HepG2 (cell line): ENCODE measurements around the gene BTN1A1. TPM values are rescaled to one million over a fixed set of nuclear protein-coding genes. Genes with fewer than 3 reads are reported as not detected.
A peak's percentile ranks its signal among the peaks of the same experiment; 100 is the strongest.

Experiments
- CREM ChIP-seq, 2 experiments: sonication (generic) in 1 of 2; formaldehyde crosslinking in 1 of 2; IDR thresholded peaks; 2 replicates each; pipeline versions ENCODE4 v1.4.0 to v1.6.1; 2016 to 2020; ENCODE audit warnings: antibody characterized with exemption in 1 of 2, mild to moderate bottlenecking in 1 of 2, missing genetic modification reagents in 1 of 2
- GATA4 ChIP-seq: sonication (generic); IDR thresholded peaks from 2 replicates; pipeline ENCODE4 v1.6.1; 2016; ENCODE audit warnings: antibody characterized with exemption, low read depth, borderline replicate concordance
- HMG20A ChIP-seq: IDR thresholded peaks from 2 replicates; pipeline ENCODE4 v1.6.1; 2016; ENCODE audit warnings: borderline replicate concordance
- MEIS2 ChIP-seq: sonication (generic); formaldehyde crosslinking; IDR thresholded peaks from 2 replicates; pipeline ENCODE4 v1.9.0; 2021; ENCODE audit warnings: mild to moderate bottlenecking, missing genetic modification reagents
- MXD4 ChIP-seq: IDR thresholded peaks from 2 replicates; pipeline ENCODE4 v1.6.1; 2016; ENCODE audit warnings: mild to moderate bottlenecking, missing biosample characterization, missing genetic modification reagents
- NFYC ChIP-seq: IDR thresholded peaks from 2 replicates; pipeline ENCODE4 v1.6.1; 2016; ENCODE audit warnings: missing genetic modification reagents, missing compliant biosample characterization
- NR2F6 ChIP-seq, 2 experiments: IDR thresholded peaks; 2 replicates each; pipeline ENCODE4 v1.6.1; 2016; ENCODE audit warnings: antibody characterized with exemption in 1 of 2, mild to moderate bottlenecking in 1 of 2
- PAWR ChIP-seq: sonication (generic); formaldehyde crosslinking; IDR thresholded peaks from 2 replicates; pipeline ENCODE4 v1.4.0; 2020; ENCODE audit warnings: missing genetic modification reagents, mild to moderate bottlenecking, borderline replicate concordance
- POLR2A ChIP-seq, 2 experiments: IDR thresholded peaks; 2 replicates each; pipeline ENCODE4 v1.6.1; 2011; ENCODE audit warnings: low read depth in 2 of 2, low read length in 2 of 2, mild to moderate bottlenecking in 1 of 2, moderate library complexity in 1 of 2; ENCODE audit not compliant: insufficient read depth in 1 of 2
- RBM22 ChIP-seq: fragments of 200-400 bp; formaldehyde crosslinking; optimal IDR thresholded peaks from 2 replicates; pipeline ENCODE3; 2017; ENCODE audit warnings: mild to moderate bottlenecking, low read length, moderate library complexity
- REL ChIP-seq: sonication (generic); formaldehyde crosslinking; conservative IDR thresholded peaks from 2 replicates; pipeline ENCODE4 v1.8.0; 2022; ENCODE audit warnings: mild to moderate bottlenecking, missing genetic modification reagents, moderate library complexity
- RFX3 ChIP-seq: IDR thresholded peaks from 2 replicates; pipeline ENCODE4 v1.6.1; 2016; ENCODE audit warnings: missing biosample characterization, missing genetic modification reagents
- RFX5 ChIP-seq: IDR thresholded peaks from 2 replicates; pipeline ENCODE4 v1.6.1; 2011; ENCODE audit warnings: low read depth, low read length, improper control_type of control experiment
- RFXAP ChIP-seq: sonication (generic); formaldehyde crosslinking; IDR thresholded peaks from 2 replicates; pipeline ENCODE4 v1.4.0; 2020; ENCODE audit warnings: missing genetic modification reagents, borderline replicate concordance
- SNAI1 ChIP-seq: sonication (generic); formaldehyde crosslinking; IDR thresholded peaks from 2 replicates; pipeline ENCODE4 v1.5.0; 2020; ENCODE audit warnings: mild to moderate bottlenecking, missing genetic modification reagents, borderline replicate concordance
- SOX5 ChIP-seq: IDR thresholded peaks from 2 replicates; pipeline ENCODE4 v1.6.1; 2016; ENCODE audit warnings: borderline replicate concordance
- STAG1 ChIP-seq: sonication (generic); formaldehyde crosslinking; IDR thresholded peaks from 2 replicates; pipeline ENCODE4 v1.4.0; 2020; ENCODE audit warnings: missing genetic modification reagents
- TOE1 ChIP-seq: sonication (generic); formaldehyde crosslinking; IDR thresholded peaks from 2 replicates; pipeline ENCODE4 v1.4.0; 2020; ENCODE audit warnings: mild to moderate bottlenecking, missing genetic modification reagents
- ZBTB7B ChIP-seq: sonication (generic); formaldehyde crosslinking; IDR thresholded peaks from 2 replicates; pipeline ENCODE4 v1.4.0; 2020; ENCODE audit warnings: missing genetic modification reagents
- ZFYVE20 ChIP-seq: sonication (generic); formaldehyde crosslinking; IDR thresholded peaks from 2 replicates; pipeline ENCODE4 v1.8.0; 2023; ENCODE audit warnings: low read depth, mild to moderate bottlenecking, moderate library complexity, missing genetic modification reagents, borderline replicate concordance
- ZNF569 ChIP-seq: sonication (generic); formaldehyde crosslinking; IDR thresholded peaks from 2 replicates; pipeline ENCODE4 v1.5.0; 2020; ENCODE audit warnings: mild to moderate bottlenecking, missing genetic modification reagents, moderate library complexity, borderline replicate concordance
- polyA plus RNA-seq, 8 experiments: library from polyadenylated mRNA; depleted of rRNA in 3 of 8; stranded (reverse) in 7 of 8; unstranded in 1 of 8; fragments of >200 nt; fragmentation: Illumina TruSeq in 4 of 8; extraction: Trizol in 4 of 8; gene quantifications; 2 replicates each; pipeline versions ENCODE4 v1.2.1 to v1.2.3, GENCODE V29; 2011 to 2016; ENCODE audit warnings: low read depth in 4 of 8, missing spikeins in 1 of 8, mixed read lengths in 1 of 8; ENCODE audit not compliant: insufficient read depth in 1 of 8
- total RNA-seq, 5 experiments: library from RNA; depleted of rRNA; stranded (reverse); fragments of >200 nt; fragmentation: Illumina TruSeq; extraction: Trizol; gene quantifications; 2 replicates each; pipeline ENCODE4 v1.2.3, GENCODE V29; 2016; ENCODE audit warnings: low read depth in 1 of 5
- TF ChIP-seq, protein P1 (sequence below): sonication (generic); formaldehyde crosslinking; IDR thresholded peaks from 2 replicates; pipeline ENCODE4 v1.9.0; 2021; ENCODE audit warnings: missing genetic modification reagents, borderline replicate concordance
- TF ChIP-seq, protein P2 (sequence below): sonication (generic); formaldehyde crosslinking; IDR thresholded peaks from 2 replicates; pipeline ENCODE4 v1.4.0; 2020; ENCODE audit warnings: missing genetic modification reagents
- TF ChIP-seq, protein P3 (sequence below): sonication (generic); formaldehyde crosslinking; IDR thresholded peaks from 2 replicates; pipeline ENCODE4 v1.4.0; 2020; ENCODE audit warnings: mild to moderate bottlenecking, missing genetic modification reagents
- TF ChIP-seq, protein P4 (sequence below): sonication (generic); formaldehyde crosslinking; IDR thresholded peaks from 2 replicates; pipeline ENCODE4 v1.4.0; 2020; ENCODE audit warnings: mild to moderate bottlenecking, low read depth, missing genetic modification reagents

Gene BTN1A1
- total and polyA plus RNA-seq, 2 of the 13 experiments (the other 11 are each of a cell fraction or from before 2014, with no cell fraction given) = 0.04 TPM; not detected in 1

DNA sequence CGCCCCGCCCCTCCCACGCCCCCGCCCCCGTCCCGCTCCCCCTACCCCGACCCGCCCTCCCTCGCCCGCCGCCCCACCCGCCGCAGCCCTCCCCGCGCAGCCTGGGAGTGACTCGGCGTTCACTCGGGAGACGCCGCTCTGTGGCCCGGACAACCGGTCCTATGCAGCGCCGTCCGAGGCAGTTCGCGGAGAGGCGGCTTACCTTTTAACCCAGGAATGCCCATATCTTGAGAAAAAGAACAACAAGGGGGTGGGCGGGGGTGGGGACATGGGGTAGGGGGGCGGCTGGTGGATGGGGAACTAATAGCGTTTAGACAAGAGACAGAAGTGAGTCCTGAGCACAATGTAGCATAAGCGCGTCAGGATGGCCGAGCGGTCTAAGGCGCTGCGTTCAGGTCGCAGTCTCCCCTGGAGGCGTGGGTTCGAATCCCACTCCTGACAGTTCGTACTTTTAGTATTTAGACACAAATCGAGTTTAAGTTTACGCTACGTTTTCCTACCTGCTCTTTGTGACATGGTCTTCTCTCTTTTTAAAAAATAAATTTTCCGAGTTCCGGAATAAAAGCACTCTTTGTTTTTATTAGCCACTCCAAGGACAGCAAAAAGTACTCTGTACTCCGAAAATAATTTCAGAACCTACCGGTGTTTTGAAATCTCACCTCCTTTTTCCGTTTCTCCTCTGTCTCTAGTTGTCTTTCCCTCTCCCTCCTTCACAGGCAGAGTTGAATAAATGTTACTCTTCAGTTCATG, 20.9 kb downstream of the BTN1A1 start (continued):
- TF ChIP-seq, protein P1, sequence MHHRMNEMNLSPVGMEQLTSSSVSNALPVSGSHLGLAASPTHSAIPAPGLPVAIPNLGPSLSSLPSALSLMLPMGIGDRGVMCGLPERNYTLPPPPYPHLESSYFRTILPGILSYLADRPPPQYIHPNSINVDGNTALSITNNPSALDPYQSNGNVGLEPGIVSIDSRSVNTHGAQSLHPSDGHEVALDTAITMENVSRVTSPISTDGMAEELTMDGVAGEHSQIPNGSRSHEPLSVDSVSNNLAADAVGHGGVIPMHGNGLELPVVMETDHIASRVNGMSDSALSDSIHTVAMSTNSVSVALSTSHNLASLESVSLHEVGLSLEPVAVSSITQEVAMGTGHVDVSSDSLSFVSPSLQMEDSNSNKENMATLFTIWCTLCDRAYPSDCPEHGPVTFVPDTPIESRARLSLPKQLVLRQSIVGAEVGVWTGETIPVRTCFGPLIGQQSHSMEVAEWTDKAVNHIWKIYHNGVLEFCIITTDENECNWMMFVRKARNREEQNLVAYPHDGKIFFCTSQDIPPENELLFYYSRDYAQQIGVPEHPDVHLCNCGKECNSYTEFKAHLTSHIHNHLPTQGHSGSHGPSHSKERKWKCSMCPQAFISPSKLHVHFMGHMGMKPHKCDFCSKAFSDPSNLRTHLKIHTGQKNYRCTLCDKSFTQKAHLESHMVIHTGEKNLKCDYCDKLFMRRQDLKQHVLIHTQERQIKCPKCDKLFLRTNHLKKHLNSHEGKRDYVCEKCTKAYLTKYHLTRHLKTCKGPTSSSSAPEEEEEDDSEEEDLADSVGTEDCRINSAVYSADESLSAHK (CRISPR knock-in tag) = 0 out of 2 replicates have a peak, but pooled peaks have one; percentile 39
- TF ChIP-seq STAG1 (CRISPR knock-in tag) (no peak), NR2F6 (IDR thresholded peaks at IDR 0.05) (0 out of 2 replicates have a peak, but pooled peaks have one; percentile 22), NR2F6 (CRISPR knock-in tag; IDR thresholded peaks at IDR 0.05) (0 out of 2 replicates have a peak, but pooled peaks have one; percentile 53), ZNF569 (no peak), HMG20A (CRISPR knock-in tag) (peak; percentile 48; the same call in 1 of the 2 replicates), RFXAP (CRISPR knock-in tag) (peak; percentile 62; the same call in 1 of the 2 replicates), SOX5 (CRISPR knock-in tag) (peak; percentile 57), RFX5 (0 out of 2 replicates have a peak, but pooled peaks have one; percentile 33), PAWR (CRISPR knock-in tag) (no peak), MXD4 (CRISPR knock-in tag) (no peak), MEIS2 (peak; percentile 67), ZBTB7B (CRISPR knock-in tag) (peak; percentile 49; the same call in 1 of the 2 replicates), GATA4 (no peak), REL (CRISPR knock-in tag) (0 out of 2 replicates have a peak, but pooled peaks have one; percentile 42), SNAI1 (CRISPR knock-in tag) (no peak), POLR2A (IDR thresholded peaks at IDR 0.05; ENCODE audit: insufficient read depth in 1 of 2, low read depth in 2 of 2, low read length in 2 of 2) (peak; percentile 21 to 70), NFYC (CRISPR knock-in tag) (0 out of 2 replicates have a peak, but pooled peaks have one; percentile 26), RBM22 (peak; percentile 97), RFX3 (CRISPR knock-in tag) (no peak; the same call in 1 of the 2 replicates), ZFYVE20 (CRISPR knock-in tag) (no peak), CREM (IDR thresholded peaks at IDR 0.05) (0 out of 2 replicates have a peak, but pooled peaks have one; percentile 30), CREM (CRISPR knock-in tag; IDR thresholded peaks at IDR 0.05) (no peak), TOE1 (CRISPR knock-in tag) (no peak)
- TF ChIP-seq, protein P2, sequence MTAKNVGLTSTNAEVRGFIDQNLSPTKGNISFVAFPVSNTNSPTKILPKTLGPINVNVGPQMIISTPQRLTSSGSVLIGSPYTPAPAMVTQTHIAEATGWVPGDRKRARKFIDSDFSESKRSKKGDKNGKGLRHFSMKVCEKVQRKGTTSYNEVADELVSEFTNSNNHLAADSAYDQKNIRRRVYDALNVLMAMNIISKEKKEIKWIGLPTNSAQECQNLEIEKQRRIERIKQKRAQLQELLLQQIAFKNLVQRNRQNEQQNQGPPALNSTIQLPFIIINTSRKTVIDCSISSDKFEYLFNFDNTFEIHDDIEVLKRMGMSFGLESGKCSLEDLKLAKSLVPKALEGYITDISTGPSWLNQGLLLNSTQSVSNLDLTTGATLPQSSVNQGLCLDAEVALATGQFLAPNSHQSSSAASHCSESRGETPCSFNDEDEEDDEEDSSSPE (CRISPR knock-in tag) = peak; percentile 44; the same call in 1 of the 2 replicates
- TF ChIP-seq, protein P3, sequence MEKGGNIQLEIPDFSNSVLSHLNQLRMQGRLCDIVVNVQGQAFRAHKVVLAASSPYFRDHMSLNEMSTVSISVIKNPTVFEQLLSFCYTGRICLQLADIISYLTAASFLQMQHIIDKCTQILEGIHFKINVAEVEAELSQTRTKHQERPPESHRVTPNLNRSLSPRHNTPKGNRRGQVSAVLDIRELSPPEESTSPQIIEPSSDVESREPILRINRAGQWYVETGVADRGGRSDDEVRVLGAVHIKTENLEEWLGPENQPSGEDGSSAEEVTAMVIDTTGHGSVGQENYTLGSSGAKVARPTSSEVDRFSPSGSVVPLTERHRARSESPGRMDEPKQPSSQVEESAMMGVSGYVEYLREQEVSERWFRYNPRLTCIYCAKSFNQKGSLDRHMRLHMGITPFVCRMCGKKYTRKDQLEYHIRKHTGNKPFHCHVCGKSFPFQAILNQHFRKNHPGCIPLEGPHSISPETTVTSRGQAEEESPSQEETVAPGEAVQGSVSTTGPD (CRISPR knock-in tag) = no peak
- TF ChIP-seq, protein P4, sequence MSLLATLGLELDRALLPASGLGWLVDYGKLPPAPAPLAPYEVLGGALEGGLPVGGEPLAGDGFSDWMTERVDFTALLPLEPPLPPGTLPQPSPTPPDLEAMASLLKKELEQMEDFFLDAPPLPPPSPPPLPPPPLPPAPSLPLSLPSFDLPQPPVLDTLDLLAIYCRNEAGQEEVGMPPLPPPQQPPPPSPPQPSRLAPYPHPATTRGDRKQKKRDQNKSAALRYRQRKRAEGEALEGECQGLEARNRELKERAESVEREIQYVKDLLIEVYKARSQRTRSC (CRISPR knock-in tag) = no peak
